HepG2 (cell line): ENCODE measurements around the gene MTFR1L. TPM values are rescaled to one million over a fixed set of nuclear protein-coding genes. Genes with fewer than 3 reads are reported as not detected.

Source experiments
- ATAC-seq: fragments of 200-7000 bp; cut with Tn5 transposase; 3 replicates; pipeline ENCODE4 v1.9.1; 2020; ENCODE audit warnings: mild to moderate bottlenecking, moderate library complexity
- BruUV-seq: library from RNA; stranded (reverse); fragments of 400-500 nt; replicated peaks from 2 replicates; lab custom pipeline; 2021; lab: Mats Ljungman, UMichigan
- CTCF ChIA-PET: fragments of 300-600 bp; formaldehyde crosslinking; extraction: SDS; loops from one replicate; lab custom pipeline; 2021; ENCODE audit warnings: low total read pairs, inconsistent platforms, low intra/inter-chr PET ratio; lab: Yijun Ruan, JAX
- POLR2A ChIA-PET: fragments of 350-600 bp; sonication (Branson Sonifier 250); formaldehyde crosslinking; loops from one replicate; lab custom pipeline; 2020; ENCODE audit warnings: antibody characterized with exemption, inconsistent platforms; lab: Yijun Ruan, JAX
- DNase-seq: peaks from one replicate; pipeline ENCODE4 v3.0.0-alpha.2; 2015; ENCODE audit warnings: low spot score
- FAIRE-seq: peaks from 3 replicates; lab custom pipeline; 2011; peaks lifted over from hg19 to GRCh38; lab: Jason Lieb, UNC
- H2AFZ ChIP-seq: one replicate; pipeline ENCODE4 v1.6.1; 2011; ENCODE audit warnings: low read length, inconsistent platforms
- H3K27ac ChIP-seq: fragments of 300-600 bp; 3 replicates; pipeline ENCODE4 v1.8.0; 2011; ENCODE audit warnings: mixed run types, mild to moderate bottlenecking, mixed read lengths, low read length, inconsistent platforms; ENCODE audit not compliant: insufficient read depth; ENCODE audit errors: extremely low read length
- H3K27me3 ChIP-seq, 2 experiments: fragments of 200-600 bp in 1 of 2; 2 replicates in 1 of 2; 3 replicates in 1 of 2; pipeline versions ENCODE4 v1.6.0 to v1.8.0; 2011; ENCODE audit warnings: low read length in 2 of 2, mild to moderate bottlenecking in 2 of 2, moderate library complexity in 2 of 2, inconsistent platforms in 1 of 2; ENCODE audit not compliant: insufficient read depth in 2 of 2, control insufficient read depth in 1 of 2
- H3K36me3 ChIP-seq, 2 experiments: fragments of 200-600 bp in 1 of 2; replicated peaks in 1 of 2; 2 replicates in 1 of 2; 3 replicates in 1 of 2; pipeline versions ENCODE4 v1.5.1 to v1.8.0; 2011; ENCODE audit warnings: low read length in 2 of 2, inconsistent platforms in 1 of 2; ENCODE audit not compliant: insufficient read depth in 2 of 2, control insufficient read depth in 1 of 2
- H3K4me1 ChIP-seq: 2 replicates; pipeline ENCODE4 v1.5.1; 2012; ENCODE audit warnings: low read length, inconsistent platforms; ENCODE audit not compliant: insufficient read depth
- H3K4me2 ChIP-seq: 2 replicates; pipeline ENCODE4 v1.6.0; 2011; ENCODE audit warnings: low read depth, low read length, inconsistent platforms
- H3K4me3 ChIP-seq, 3 experiments: fragments of 200-600 bp in 1 of 3; sonication (generic), shearing (Covaris generic) in 1 of 3; replicated peaks in 1 of 3; 2 replicates each; pipeline ENCODE4 v1.5.1; 2011 to 2016; ENCODE audit warnings: low read length in 3 of 3, inconsistent platforms in 2 of 3, low read depth in 2 of 3, mild to moderate bottlenecking in 2 of 3, control low read depth in 1 of 3, mixed read lengths in 1 of 3; ENCODE audit not compliant: insufficient read depth in 1 of 3
- H3K79me2 ChIP-seq: one replicate; pipeline ENCODE4 v1.6.1; 2011; ENCODE audit warnings: low read length, inconsistent platforms; ENCODE audit not compliant: insufficient read depth
- H3K9ac ChIP-seq: 2 replicates; pipeline ENCODE4 v1.6.0; 2011; ENCODE audit warnings: mild to moderate bottlenecking, low read depth, low read length, inconsistent platforms; ENCODE audit not compliant: insufficient read depth
- H3K9me3 ChIP-seq: 2 replicates; pipeline ENCODE4 v1.5.1; 2012; ENCODE audit warnings: mild to moderate bottlenecking, low read length
- H4K20me1 ChIP-seq: 2 replicates; pipeline ENCODE4 v1.6.0; 2011; ENCODE audit warnings: inconsistent platforms, mild to moderate bottlenecking, low read length, moderate library complexity; ENCODE audit not compliant: insufficient read depth
- AKAP8 ChIP-seq: sonication (generic); formaldehyde crosslinking; IDR thresholded peaks from 2 replicates; pipeline ENCODE4 v1.5.1; 2020; ENCODE audit warnings: mild to moderate bottlenecking, missing genetic modification reagents
- CEBPB ChIP-seq: IDR thresholded peaks from 2 replicates; pipeline ENCODE4 v1.6.1; 2011; ENCODE audit warnings: low read depth, low read length, improper control_type of control experiment, borderline replicate concordance
- EZH2 ChIP-seq: conservative IDR thresholded peaks from 2 replicates; pipeline ENCODE4 v1.6.1; 2012; ENCODE audit warnings: mild to moderate bottlenecking, low read depth, low read length, moderate library complexity
- FIP1L1 ChIP-seq: fragments of 200-400 bp; formaldehyde crosslinking; IDR thresholded peaks from 2 replicates; pipeline ENCODE4 v1.6.1; 2018; ENCODE audit warnings: low read depth, mild to moderate bottlenecking, low read length, moderate library complexity, borderline replicate concordance; ENCODE audit not compliant: insufficient read depth
- MYNN ChIP-seq: sonication (generic); formaldehyde crosslinking; IDR thresholded peaks from 2 replicates; pipeline ENCODE4 v1.4.0; 2020; ENCODE audit warnings: mild to moderate bottlenecking, low read depth, missing genetic modification reagents
- NCOA1 ChIP-seq: sonication (generic); formaldehyde crosslinking; IDR thresholded peaks from 2 replicates; pipeline ENCODE4 v1.9.0; 2021; ENCODE audit warnings: missing genetic modification reagents
- PAX8 ChIP-seq: sonication (generic); formaldehyde crosslinking; IDR thresholded peaks from 2 replicates; pipeline ENCODE4 v1.8.0; 2022; ENCODE audit warnings: mild to moderate bottlenecking, missing genetic modification reagents, borderline replicate concordance
- TBX2 ChIP-seq: sonication (generic); formaldehyde crosslinking; IDR thresholded peaks from 2 replicates; pipeline ENCODE4 v1.5.0; 2020; ENCODE audit warnings: missing genetic modification reagents, mild to moderate bottlenecking, borderline replicate concordance
- ZNF12 ChIP-seq: sonication (generic); formaldehyde crosslinking; IDR thresholded peaks from 2 replicates; pipeline ENCODE4 v1.5.0; 2020; ENCODE audit warnings: missing genetic modification reagents
- ZNF296 ChIP-seq: sonication (generic); formaldehyde crosslinking; conservative IDR thresholded peaks from 2 replicates; pipeline ENCODE4 v1.5.0; 2020; ENCODE audit warnings: mild to moderate bottlenecking, missing genetic modification reagents
- ZNF335 ChIP-seq: sonication (generic); formaldehyde crosslinking; IDR thresholded peaks from 2 replicates; pipeline ENCODE4 v1.4.0; 2020; ENCODE audit warnings: missing genetic modification reagents
- ZNF629 ChIP-seq: sonication (generic); formaldehyde crosslinking; conservative IDR thresholded peaks from 2 replicates; pipeline ENCODE4 v1.5.0; 2020; ENCODE audit warnings: missing genetic modification reagents
- WGBS: methylation state at CpG from one replicate; pipeline ENCODE4 v1.1.6; 2017; ENCODE audit warnings: low lambda C conversion rate; 5-methylcytosine and 5-hydroxymethylcytosine counted together
- in situ Hi-C: cut with HindIII; loops from 2 replicates; pipeline ENCODE4 v1.10.0; 2017; ENCODE audit warnings: low pct_unique_long_range_greater_than_20kb; ENCODE audit not compliant: extremely low pct_ligation_motif_present
- intact Hi-C: fragments of 100-400 bp; cut with micrococcal nuclease; formaldehyde crosslinking; loops from one replicate; pipeline ENCODE4 v1.10.0; 2022; ENCODE audit not compliant: unreplicated experiment
- polyA plus RNA-seq, 8 experiments: library from polyadenylated mRNA; depleted of rRNA in 3 of 8; stranded (reverse) in 7 of 8; unstranded in 1 of 8; fragments of >200 nt; fragmentation: Illumina TruSeq in 4 of 8; extraction: Trizol in 4 of 8; gene quantifications; 2 replicates each; pipeline versions ENCODE4 v1.2.1 to v1.2.3, GENCODE V29; 2011 to 2016; ENCODE audit warnings: low read depth in 4 of 8, missing spikeins in 1 of 8, mixed read lengths in 1 of 8; ENCODE audit not compliant: insufficient read depth in 1 of 8
- total RNA-seq, 5 experiments: library from RNA; depleted of rRNA; stranded (reverse); fragments of >200 nt; fragmentation: Illumina TruSeq; extraction: Trizol; gene quantifications; 2 replicates each; pipeline ENCODE4 v1.2.3, GENCODE V29; 2016; ENCODE audit warnings: low read depth in 1 of 5
- TF ChIP-seq, protein P1 (sequence below): sonication (generic); formaldehyde crosslinking; IDR thresholded peaks from 2 replicates; pipeline ENCODE4 v1.9.0; 2022; ENCODE audit warnings: missing genetic modification reagents, mild to moderate bottlenecking, borderline replicate concordance
- TF ChIP-seq, protein P2 (sequence below): sonication (generic); formaldehyde crosslinking; IDR thresholded peaks from 2 replicates; pipeline ENCODE4 v1.4.0; 2020; ENCODE audit warnings: missing genetic modification reagents, borderline replicate concordance

MTFR1L gene
- total and polyA plus RNA-seq, 2 of the 13 experiments (the other 11 are each of a cell fraction or from before 2014, with no cell fraction given), result 38.0 to 55.7 TPM

DNA sequence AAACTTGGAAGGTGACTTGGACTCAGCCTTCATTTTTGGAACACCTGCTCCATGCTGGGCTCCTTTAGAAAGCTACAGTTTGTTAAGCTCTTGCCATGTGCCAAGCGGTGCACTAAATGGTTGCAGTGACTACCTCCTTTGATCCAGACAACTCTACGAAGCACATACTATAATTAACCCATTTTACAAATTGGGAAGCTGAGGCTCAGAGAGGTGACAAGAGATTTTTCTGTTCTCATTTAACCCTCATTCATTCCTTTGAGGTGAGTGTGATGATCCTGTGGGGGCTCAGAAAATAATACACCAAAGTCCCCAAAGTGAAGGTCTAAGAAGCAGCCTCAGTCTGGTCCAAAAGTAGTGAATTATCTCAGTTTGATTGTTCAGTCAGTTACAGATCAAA is 57.4 kb downstream of the MTFR1L start:
- Histone ChIP-seq H3K27me3 (no peaks in the 10 kb centered on the region; a peak in 1 of 5 replicates), H3K36me3 (no peaks in the 10 kb centered on the region), H3K4me1 (peaks cover 71% of the 10 kb centered on the region), H3K4me3 (no peak overlapping the region), H3K4me2 (no peak overlapping the region), H3K9me3 (no peaks in the 10 kb centered on the region), H2AFZ (no peak overlapping the region), H3K79me2 (peaks cover 22% of the 10 kb centered on the region), H4K20me1 (no peaks in the 10 kb centered on the region), H3K9ac (no peak overlapping the region), H3K27ac (no peak overlapping the region)
- BruUV-seq, result no TSS peak
- POLR2A ChIA-PET, result no interaction called here
- FAIRE-seq (no peak), DNase-seq (no peak), ATAC-seq (no peak)
- CTCF ChIA-PET, result no interaction called here
- intact Hi-C loops, result no loop called here
- in situ Hi-C loops, result no loop called here
- 92% methylated on average over 2 of the region's 2 CpGs for WGBS
- TF ChIP-seq ZNF629 (CRISPR knock-in tag) (peak; percentile 69), EZH2 (no peak)

DNA sequence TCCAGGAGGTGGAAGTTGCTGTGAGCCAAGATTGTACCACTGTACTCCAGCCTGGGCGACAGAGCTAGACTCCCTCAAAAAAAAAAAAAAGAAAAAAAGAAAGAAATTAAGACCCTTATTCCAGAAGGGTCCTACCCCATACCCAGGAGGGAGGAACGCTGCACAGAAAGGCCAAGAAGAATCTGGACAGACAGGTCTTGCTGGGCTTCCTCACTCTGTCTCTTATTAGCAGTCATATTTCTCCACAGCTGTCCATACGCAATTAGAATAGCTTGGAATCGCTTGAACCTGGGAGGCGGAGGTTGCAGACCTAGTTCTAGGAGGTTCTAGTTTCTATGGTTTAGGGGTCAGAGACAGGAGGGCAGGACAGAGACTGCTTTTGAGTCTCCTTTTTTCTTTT is 58.9 kb downstream of the MTFR1L start:
- H3K9ac ChIP-seq, result no peak overlapping the region
- intact Hi-C loops, result no loop called here
- H4K20me1 ChIP-seq, result no peaks in the 10 kb centered on the region
- peaks cover 60% of the 10 kb centered on the region for H3K4me1 ChIP-seq
- no peaks in the 10 kb centered on the region for H3K9me3 ChIP-seq
- no peak overlapping the region for H3K27ac ChIP-seq
- ChIA-PET CTCF (no interaction called here), POLR2A (no interaction called here)
- DNase-seq (no peak), FAIRE-seq (no peak), ATAC-seq (no peak)
- H3K79me2 ChIP-seq, result peaks cover 11% of the 10 kb centered on the region
- no peak overlapping the region for H2AFZ ChIP-seq
- H3K27me3 ChIP-seq, result no peaks in the 10 kb centered on the region; a peak in 1 of 5 replicates
- H3K36me3 ChIP-seq, result no peaks in the 10 kb centered on the region
- H3K4me2 ChIP-seq, result no peak overlapping the region
- H3K4me3 ChIP-seq, result no peak overlapping the region
- WGBS, result 82% methylated on average over 5 of the region's 5 CpGs
- no TSS peak for BruUV-seq
- in situ Hi-C loops, result no loop called here
- TF ChIP-seq ZNF296 (CRISPR knock-in tag) (no peak), PAX8 (no peak), CEBPB (no peak), ZNF12 (CRISPR knock-in tag) (no peak), ZNF335 (no peak), TBX2 (no peak), FIP1L1 (no peak), MYNN (CRISPR knock-in tag) (no peak), NCOA1 (CRISPR knock-in tag) (no peak), AKAP8 (CRISPR knock-in tag) (no peak)
- TF ChIP-seq, protein P1, sequence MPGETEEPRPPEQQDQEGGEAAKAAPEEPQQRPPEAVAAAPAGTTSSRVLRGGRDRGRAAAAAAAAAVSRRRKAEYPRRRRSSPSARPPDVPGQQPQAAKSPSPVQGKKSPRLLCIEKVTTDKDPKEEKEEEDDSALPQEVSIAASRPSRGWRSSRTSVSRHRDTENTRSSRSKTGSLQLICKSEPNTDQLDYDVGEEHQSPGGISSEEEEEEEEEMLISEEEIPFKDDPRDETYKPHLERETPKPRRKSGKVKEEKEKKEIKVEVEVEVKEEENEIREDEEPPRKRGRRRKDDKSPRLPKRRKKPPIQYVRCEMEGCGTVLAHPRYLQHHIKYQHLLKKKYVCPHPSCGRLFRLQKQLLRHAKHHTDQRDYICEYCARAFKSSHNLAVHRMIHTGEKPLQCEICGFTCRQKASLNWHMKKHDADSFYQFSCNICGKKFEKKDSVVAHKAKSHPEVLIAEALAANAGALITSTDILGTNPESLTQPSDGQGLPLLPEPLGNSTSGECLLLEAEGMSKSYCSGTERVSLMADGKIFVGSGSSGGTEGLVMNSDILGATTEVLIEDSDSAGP, result no peak
- TF ChIP-seq, protein P2, sequence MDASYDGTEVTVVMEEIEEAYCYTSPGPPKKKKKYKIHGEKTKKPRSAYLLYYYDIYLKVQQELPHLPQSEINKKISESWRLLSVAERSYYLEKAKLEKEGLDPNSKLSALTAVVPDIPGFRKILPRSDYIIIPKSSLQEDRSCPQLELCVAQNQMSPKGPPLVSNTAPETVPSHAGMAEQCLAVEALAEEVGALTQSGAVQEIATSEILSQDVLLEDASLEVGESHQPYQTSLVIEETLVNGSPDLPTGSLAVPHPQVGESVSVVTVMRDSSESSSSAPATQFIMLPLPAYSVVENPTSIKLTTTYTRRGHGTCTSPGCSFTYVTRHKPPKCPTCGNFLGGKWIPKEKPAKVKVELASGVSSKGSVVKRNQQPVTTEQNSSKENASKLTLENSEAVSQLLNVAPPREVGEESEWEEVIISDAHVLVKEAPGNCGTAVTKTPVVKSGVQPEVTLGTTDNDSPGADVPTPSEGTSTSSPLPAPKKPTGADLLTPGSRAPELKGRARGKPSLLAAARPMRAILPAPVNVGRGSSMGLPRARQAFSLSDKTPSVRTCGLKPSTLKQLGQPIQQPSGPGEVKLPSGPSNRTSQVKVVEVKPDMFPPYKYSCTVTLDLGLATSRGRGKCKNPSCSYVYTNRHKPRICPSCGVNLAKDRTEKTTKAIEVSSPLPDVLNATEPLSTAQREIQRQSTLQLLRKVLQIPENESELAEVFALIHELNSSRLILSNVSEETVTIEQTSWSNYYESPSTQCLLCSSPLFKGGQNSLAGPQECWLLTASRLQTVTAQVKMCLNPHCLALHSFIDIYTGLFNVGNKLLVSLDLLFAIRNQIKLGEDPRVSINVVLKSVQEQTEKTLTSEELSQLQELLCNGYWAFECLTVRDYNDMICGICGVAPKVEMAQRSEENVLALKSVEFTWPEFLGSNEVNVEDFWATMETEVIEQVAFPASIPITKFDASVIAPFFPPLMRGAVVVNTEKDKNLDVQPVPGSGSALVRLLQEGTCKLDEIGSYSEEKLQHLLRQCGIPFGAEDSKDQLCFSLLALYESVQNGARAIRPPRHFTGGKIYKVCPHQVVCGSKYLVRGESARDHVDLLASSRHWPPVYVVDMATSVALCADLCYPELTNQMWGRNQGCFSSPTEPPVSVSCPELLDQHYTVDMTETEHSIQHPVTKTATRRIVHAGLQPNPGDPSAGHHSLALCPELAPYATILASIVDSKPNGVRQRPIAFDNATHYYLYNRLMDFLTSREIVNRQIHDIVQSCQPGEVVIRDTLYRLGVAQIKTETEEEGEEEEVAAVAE (CRISPR knock-in tag), result no peak
